ENCODE results near the gene CEBPZOS. TPM values are rescaled to one million over a fixed set of nuclear protein-coding genes. Genes with fewer than 3 reads are reported as not detected.

CEBPZOS gene
- total RNA-seq, 1 donor from 2014 or later = 15.9 TPM

DNA sequence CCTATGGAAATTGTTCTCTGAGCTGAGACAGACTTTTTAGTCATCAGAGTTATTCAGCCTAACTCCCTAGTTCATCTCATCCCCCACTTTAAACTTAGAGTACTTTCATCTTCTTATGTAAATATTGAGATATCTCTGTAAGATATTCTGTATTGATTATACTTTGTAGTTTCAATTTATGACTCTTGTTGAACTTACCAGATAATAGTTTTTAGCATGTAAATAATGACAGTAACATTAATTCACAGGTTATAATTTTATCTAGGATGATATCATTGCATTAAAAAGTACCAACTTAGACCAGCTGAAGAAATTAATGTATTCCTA lies 24.7 kb upstream of the CEBPZOS start:
- TF ChIP-seq, protein P1, sequence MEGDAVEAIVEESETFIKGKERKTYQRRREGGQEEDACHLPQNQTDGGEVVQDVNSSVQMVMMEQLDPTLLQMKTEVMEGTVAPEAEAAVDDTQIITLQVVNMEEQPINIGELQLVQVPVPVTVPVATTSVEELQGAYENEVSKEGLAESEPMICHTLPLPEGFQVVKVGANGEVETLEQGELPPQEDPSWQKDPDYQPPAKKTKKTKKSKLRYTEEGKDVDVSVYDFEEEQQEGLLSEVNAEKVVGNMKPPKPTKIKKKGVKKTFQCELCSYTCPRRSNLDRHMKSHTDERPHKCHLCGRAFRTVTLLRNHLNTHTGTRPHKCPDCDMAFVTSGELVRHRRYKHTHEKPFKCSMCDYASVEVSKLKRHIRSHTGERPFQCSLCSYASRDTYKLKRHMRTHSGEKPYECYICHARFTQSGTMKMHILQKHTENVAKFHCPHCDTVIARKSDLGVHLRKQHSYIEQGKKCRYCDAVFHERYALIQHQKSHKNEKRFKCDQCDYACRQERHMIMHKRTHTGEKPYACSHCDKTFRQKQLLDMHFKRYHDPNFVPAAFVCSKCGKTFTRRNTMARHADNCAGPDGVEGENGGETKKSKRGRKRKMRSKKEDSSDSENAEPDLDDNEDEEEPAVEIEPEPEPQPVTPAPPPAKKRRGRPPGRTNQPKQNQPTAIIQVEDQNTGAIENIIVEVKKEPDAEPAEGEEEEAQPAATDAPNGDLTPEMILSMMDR (IDR thresholded peaks at IDR 0.05; ENCODE audit: insufficient read depth, low read length, poor library complexity, severe bottlenecking) = no peak
- H3K27me3 ChIP-seq (ENCODE audit: control insufficient read depth, insufficient read depth, low read length) = no peaks in the 10 kb centered on the region
- H3K36me3 ChIP-seq (ENCODE audit: control insufficient read depth, insufficient read depth, low read length) = no peaks in the 10 kb centered on the region
- no peak overlapping the region for H3K4me3 ChIP-seq (ENCODE audit: low read depth, low read length)
- DNase-seq (ENCODE audit: low read depth) = no peak

DNA sequence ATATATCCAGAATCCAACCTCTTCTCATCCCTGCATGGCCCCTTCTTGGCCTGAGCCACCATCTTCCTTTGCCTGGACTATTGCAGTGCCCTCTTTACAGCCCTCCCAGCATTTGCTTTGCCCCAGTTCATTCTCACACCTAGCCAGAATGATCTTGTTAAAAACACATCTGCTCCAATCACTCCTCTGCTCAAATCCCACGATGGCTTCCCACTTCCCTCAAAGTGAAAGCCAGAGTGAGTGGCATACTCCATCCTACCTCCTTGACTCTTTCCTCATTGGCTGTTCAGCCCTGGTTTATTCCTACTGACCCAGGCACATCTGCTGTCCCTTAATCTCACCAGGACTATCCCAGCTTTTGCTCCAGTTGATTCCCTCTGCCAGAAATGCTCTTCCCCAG lies 22.6 kb upstream of the CEBPZOS start:
- no peak for DNase-seq (ENCODE audit: low read depth)
- H3K27me3 ChIP-seq (ENCODE audit: control insufficient read depth, insufficient read depth, low read length) = no peaks in the 10 kb centered on the region
- no peak overlapping the region for H3K4me3 ChIP-seq (ENCODE audit: low read depth, low read length)
- TF ChIP-seq, protein P1 (IDR thresholded peaks at IDR 0.05; ENCODE audit: insufficient read depth, low read length, poor library complexity, severe bottlenecking) = no peak
- no peaks in the 10 kb centered on the region for H3K36me3 ChIP-seq (ENCODE audit: control insufficient read depth, insufficient read depth, low read length)

DNA sequence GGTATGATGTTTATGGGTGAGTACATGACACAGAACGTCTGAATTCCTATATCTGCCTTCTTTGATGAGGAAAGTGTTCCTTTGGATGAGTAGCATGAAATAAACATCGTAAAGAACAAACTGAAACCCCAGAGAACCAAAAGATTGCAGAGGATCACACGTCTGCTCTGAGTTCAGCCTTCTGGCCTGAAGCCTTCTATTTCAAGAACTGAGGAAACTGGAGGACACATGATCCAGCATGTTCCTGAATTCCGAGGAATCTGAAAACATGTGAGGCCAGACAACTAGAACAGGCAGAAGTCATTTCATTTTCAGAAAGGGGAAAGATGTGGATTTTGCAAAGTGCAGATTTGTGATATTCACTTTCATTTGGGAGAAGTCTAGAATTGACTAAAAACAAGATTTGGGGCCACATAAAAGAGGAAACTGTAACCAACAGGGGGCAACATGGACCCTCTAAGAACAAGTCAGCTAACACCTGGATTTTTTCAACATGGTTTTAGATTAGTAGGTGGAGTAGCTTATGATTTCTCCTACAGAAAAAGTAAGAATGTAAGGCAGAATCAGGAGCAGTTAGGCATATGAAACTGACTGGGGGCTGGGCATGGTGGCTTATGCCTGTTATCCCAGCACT lies 16.2 kb upstream of the CEBPZOS start:
- Histone ChIP-seq H3K27me3 (ENCODE audit: control insufficient read depth, insufficient read depth, low read length) (no peaks in the 10 kb centered on the region), H3K36me3 (ENCODE audit: control insufficient read depth, insufficient read depth, low read length) (no peaks in the 10 kb centered on the region), H3K4me3 (ENCODE audit: low read depth, low read length) (no peak overlapping the region)
- no peak for DNase-seq (ENCODE audit: low read depth)
- TF ChIP-seq, protein P1 (IDR thresholded peaks at IDR 0.05; ENCODE audit: insufficient read depth, low read length, poor library complexity, severe bottlenecking) = no peak

DNA sequence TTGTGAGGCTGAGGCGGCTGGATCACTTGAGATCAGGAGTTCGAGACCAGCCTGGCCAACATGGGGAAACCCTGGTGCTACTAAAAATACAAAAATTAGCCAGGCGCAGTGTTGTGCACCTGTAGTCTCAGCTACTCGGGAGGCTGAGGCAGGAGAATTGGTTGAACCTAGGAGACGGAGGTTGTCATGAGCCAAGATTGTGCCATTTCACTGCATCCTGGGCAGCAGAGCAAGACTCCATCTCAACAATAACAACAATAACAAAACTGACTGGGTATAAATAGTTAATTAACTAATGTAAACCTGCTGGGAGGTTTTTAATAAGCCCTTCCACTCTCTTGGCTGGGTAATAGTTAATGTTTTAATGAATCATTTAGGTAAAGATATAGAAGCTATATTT lies 15.7 kb upstream of the CEBPZOS start:
- H3K27me3 ChIP-seq (ENCODE audit: control insufficient read depth, insufficient read depth, low read length) = no peaks in the 10 kb centered on the region
- no peak for DNase-seq (ENCODE audit: low read depth)
- H3K36me3 ChIP-seq (ENCODE audit: control insufficient read depth, insufficient read depth, low read length) = no peaks in the 10 kb centered on the region
- H3K4me3 ChIP-seq (ENCODE audit: low read depth, low read length) = no peak overlapping the region
- TF ChIP-seq, protein P1 (IDR thresholded peaks at IDR 0.05; ENCODE audit: insufficient read depth, low read length, poor library complexity, severe bottlenecking) = no peak

DNA sequence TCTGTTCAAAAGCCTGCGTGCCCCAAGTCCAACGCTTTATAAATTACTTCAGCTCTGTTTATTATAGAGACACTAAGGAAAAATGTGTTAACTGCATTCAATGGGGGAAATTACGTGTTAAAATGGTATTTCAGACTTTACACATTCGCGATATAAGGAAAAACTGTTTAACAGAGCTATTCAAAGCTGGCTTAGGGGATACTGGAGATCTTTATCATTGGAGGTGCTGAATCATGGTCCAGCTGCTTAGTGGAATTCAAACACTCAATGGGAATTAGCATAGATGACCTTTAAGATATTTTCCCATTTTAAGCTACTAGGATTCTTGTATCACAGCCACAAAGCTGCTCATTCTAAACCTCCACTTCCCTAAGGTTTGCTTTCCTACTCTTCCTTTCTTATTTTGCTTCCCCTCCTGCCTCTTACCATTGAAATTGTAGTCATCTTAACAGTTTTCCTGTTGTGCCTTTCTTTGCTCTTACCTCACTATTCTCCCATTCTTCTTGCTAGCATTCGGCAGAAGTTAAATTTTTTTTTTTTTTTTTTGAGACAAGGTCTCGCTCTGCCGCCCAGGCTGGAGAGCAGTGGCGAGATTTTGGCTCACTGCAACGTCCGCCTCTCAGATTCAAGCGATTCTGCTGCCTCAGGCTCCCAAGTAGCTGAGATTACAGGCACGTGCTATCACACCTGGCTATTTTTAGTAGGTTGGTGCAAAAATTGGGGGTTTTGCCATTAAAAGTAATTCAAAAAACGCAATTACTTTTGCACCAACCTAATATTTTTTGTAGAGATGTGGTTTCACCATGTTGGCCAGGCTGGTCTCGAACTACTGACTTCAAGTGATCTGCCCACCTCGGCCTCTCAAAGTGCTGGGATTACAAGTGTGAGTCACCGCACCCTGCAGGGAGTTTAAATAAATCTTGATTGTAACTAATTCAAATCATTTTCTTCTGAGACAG lies 14.3 kb upstream of the CEBPZOS start:
- Histone ChIP-seq H3K36me3 (ENCODE audit: control insufficient read depth, insufficient read depth, low read length) (no peaks in the 10 kb centered on the region), H3K27me3 (ENCODE audit: control insufficient read depth, insufficient read depth, low read length) (no peaks in the 10 kb centered on the region), H3K4me3 (ENCODE audit: low read depth, low read length) (no peak overlapping the region)
- no peak for DNase-seq (ENCODE audit: low read depth)
- TF ChIP-seq, protein P1 (IDR thresholded peaks at IDR 0.05; ENCODE audit: insufficient read depth, low read length, poor library complexity, severe bottlenecking) = no peak

All from kidney epithelial cell (primary cell).